Measurements from ENCODE around the gene DNM1L.
A peak's percentile ranks its signal among the peaks of the same experiment; 100 is the strongest.
"Not testable (repeated sequence)": the region's sequence is repeated elsewhere in the genome, so short reads cannot be mapped to it uniquely, and the experiment has no call there.

Gene DNM1L

GRCh38 chr12:32697445-32697844 is 18.3 kb downstream of the DNM1L start:
- DNase-seq (ENCODE audit: low spot score), result no peak

GRCh38 chr12:32698285-32698684 is 19.2 kb downstream of the DNM1L start:
- DNase-seq (ENCODE audit: low spot score), result no peak

- not testable (repeated sequence) for DNase-seq (ENCODE audit: low spot score)
Measured at GRCh38 chr12:32699437-32699836, 20.3 kb downstream of the DNM1L start.

GRCh38 chr12:32702473-32702872 is 23.4 kb downstream of the DNM1L start:
- no peak for DNase-seq (ENCODE audit: low spot score)

GRCh38 chr12:32702946-32703345 is 23.8 kb downstream of the DNM1L start:
- no peak for DNase-seq (ENCODE audit: low spot score)

- no peak for DNase-seq (ENCODE audit: low spot score)
Measured at GRCh38 chr12:32705783-32706182, 26.7 kb downstream of the DNM1L start.

- no peak for DNase-seq (ENCODE audit: low spot score)
Measured at GRCh38 chr12:32706335-32707024, 27.4 kb downstream of the DNM1L start.

GRCh38 chr12:32708926-32709325 is 29.8 kb downstream of the DNM1L start:
- DNase-seq (ENCODE audit: low spot score), result no peak

- DNase-seq (ENCODE audit: low spot score), result no peak
Measured at GRCh38 chr12:32714772-32715171, 35.7 kb downstream of the DNM1L start.

- no peak for DNase-seq (ENCODE audit: low spot score)
Measured at GRCh38 chr12:32718926-32719325, 39.8 kb downstream of the DNM1L start.

- not testable (repeated sequence) for DNase-seq (ENCODE audit: low spot score)
Measured at GRCh38 chr12:32725308-32725707, 46.2 kb downstream of the DNM1L start.

- DNase-seq (ENCODE audit: low spot score), result no peak
Measured at GRCh38 chr12:32726286-32726685, 47.2 kb downstream of the DNM1L start.

- no peak for DNase-seq (ENCODE audit: low spot score)
Measured at GRCh38 chr12:32727237-32727636, 48.1 kb downstream of the DNM1L start.

GRCh38 chr12:32734952-32735351 is 55.9 kb downstream of the DNM1L start:
- no peak for DNase-seq (ENCODE audit: low spot score)

GRCh38 chr12:32736445-32736844 is 57.3 kb downstream of the DNM1L start:
- DNase-seq (ENCODE audit: low spot score), result no peak

- DNase-seq (ENCODE audit: low spot score), result no peak
Measured at GRCh38 chr12:32737715-32738114, 58.6 kb downstream of the DNM1L start.

- no peak for DNase-seq (ENCODE audit: low spot score)
Measured at GRCh38 chr12:32739279-32739678, 60.2 kb downstream of the DNM1L start.

GRCh38 chr12:32742133-32742532 is 63.0 kb downstream of the DNM1L start:
- DNase-seq (ENCODE audit: low spot score), result no peak

- DNase-seq (ENCODE audit: low spot score), result no peak
Measured at GRCh38 chr12:32743264-32743663, 64.2 kb downstream of the DNM1L start.

GRCh38 chr12:32753605-32754004 is 74.5 kb downstream of the DNM1L start:
- DNase-seq (ENCODE audit: low spot score), result no peak

- DNase-seq (ENCODE audit: low spot score), result peak; percentile 10
Measured at GRCh38 chr12:32754111-32754510, 75.0 kb downstream of the DNM1L start.

- peak; percentile 96 for DNase-seq (ENCODE audit: low spot score)
Measured at GRCh38 chr12:32755051-32755653, 76.1 kb downstream of the DNM1L start.

- peak; percentile 98 for DNase-seq (ENCODE audit: low spot score)
Measured at GRCh38 chr12:32755654-32756475, 76.8 kb downstream of the DNM1L start, which contains the start of gene YARS2. Gene YARS2, minus strand, starts transcription at chr12:32755897. Its CDS starts 23 bp downstream, at chr12:32755874.

All from kidney tubule cell (primary cell).